HepG2 (cell line): Measurements from ENCODE around the gene IL26. TPM values are rescaled to one million over a fixed set of nuclear protein-coding genes. Genes with fewer than 3 reads are reported as not detected.

Source experiments
- ATAC-seq: fragments of 200-7000 bp; cut with Tn5 transposase; 3 replicates; pipeline ENCODE4 v1.9.1; 2020; ENCODE audit warnings: mild to moderate bottlenecking, moderate library complexity
- BruUV-seq: library from RNA; stranded (reverse); fragments of 400-500 nt; replicated peaks from 2 replicates; lab custom pipeline; 2021; lab: Mats Ljungman, UMichigan
- CTCF ChIA-PET: fragments of 300-600 bp; formaldehyde crosslinking; extraction: SDS; loops from one replicate; lab custom pipeline; 2021; ENCODE audit warnings: low total read pairs, inconsistent platforms, low intra/inter-chr PET ratio; lab: Yijun Ruan, JAX
- POLR2A ChIA-PET: fragments of 350-600 bp; sonication (Branson Sonifier 250); formaldehyde crosslinking; loops from one replicate; lab custom pipeline; 2020; ENCODE audit warnings: antibody characterized with exemption, inconsistent platforms; lab: Yijun Ruan, JAX
- DNase-seq: peaks from one replicate; pipeline ENCODE4 v3.0.0-alpha.2; 2015; ENCODE audit warnings: low spot score
- FAIRE-seq: peaks from 3 replicates; lab custom pipeline; 2011; peaks lifted over from hg19 to GRCh38; lab: Jason Lieb, UNC
- H2AFZ ChIP-seq: one replicate; pipeline ENCODE4 v1.6.1; 2011; ENCODE audit warnings: low read length, inconsistent platforms
- H3K27ac ChIP-seq: fragments of 300-600 bp; 3 replicates; pipeline ENCODE4 v1.8.0; 2011; ENCODE audit warnings: mixed run types, mild to moderate bottlenecking, mixed read lengths, low read length, inconsistent platforms; ENCODE audit not compliant: insufficient read depth; ENCODE audit errors: extremely low read length
- H3K27me3 ChIP-seq, 2 experiments: fragments of 200-600 bp in 1 of 2; 2 replicates in 1 of 2; 3 replicates in 1 of 2; pipeline versions ENCODE4 v1.6.0 to v1.8.0; 2011; ENCODE audit warnings: low read length in 2 of 2, mild to moderate bottlenecking in 2 of 2, moderate library complexity in 2 of 2, inconsistent platforms in 1 of 2; ENCODE audit not compliant: insufficient read depth in 2 of 2, control insufficient read depth in 1 of 2
- H3K36me3 ChIP-seq, 2 experiments: fragments of 200-600 bp in 1 of 2; replicated peaks in 1 of 2; 2 replicates in 1 of 2; 3 replicates in 1 of 2; pipeline versions ENCODE4 v1.5.1 to v1.8.0; 2011; ENCODE audit warnings: low read length in 2 of 2, inconsistent platforms in 1 of 2; ENCODE audit not compliant: insufficient read depth in 2 of 2, control insufficient read depth in 1 of 2
- H3K4me1 ChIP-seq: 2 replicates; pipeline ENCODE4 v1.5.1; 2012; ENCODE audit warnings: low read length, inconsistent platforms; ENCODE audit not compliant: insufficient read depth
- H3K4me2 ChIP-seq: 2 replicates; pipeline ENCODE4 v1.6.0; 2011; ENCODE audit warnings: low read depth, low read length, inconsistent platforms
- H3K4me3 ChIP-seq, 3 experiments: fragments of 200-600 bp in 1 of 3; sonication (generic), shearing (Covaris generic) in 1 of 3; replicated peaks in 1 of 3; 2 replicates each; pipeline ENCODE4 v1.5.1; 2011 to 2016; ENCODE audit warnings: low read length in 3 of 3, inconsistent platforms in 2 of 3, low read depth in 2 of 3, mild to moderate bottlenecking in 2 of 3, control low read depth in 1 of 3, mixed read lengths in 1 of 3; ENCODE audit not compliant: insufficient read depth in 1 of 3
- H3K79me2 ChIP-seq: one replicate; pipeline ENCODE4 v1.6.1; 2011; ENCODE audit warnings: low read length, inconsistent platforms; ENCODE audit not compliant: insufficient read depth
- H3K9ac ChIP-seq: 2 replicates; pipeline ENCODE4 v1.6.0; 2011; ENCODE audit warnings: mild to moderate bottlenecking, low read depth, low read length, inconsistent platforms; ENCODE audit not compliant: insufficient read depth
- H3K9me3 ChIP-seq: 2 replicates; pipeline ENCODE4 v1.5.1; 2012; ENCODE audit warnings: mild to moderate bottlenecking, low read length
- H4K20me1 ChIP-seq: 2 replicates; pipeline ENCODE4 v1.6.0; 2011; ENCODE audit warnings: inconsistent platforms, mild to moderate bottlenecking, low read length, moderate library complexity; ENCODE audit not compliant: insufficient read depth
- BHLHE40 ChIP-seq: IDR thresholded peaks from 2 replicates; pipeline ENCODE4 v1.6.1; 2011; ENCODE audit warnings: low read length, improper control_type of control experiment
- DMAP1 ChIP-seq: IDR thresholded peaks from 2 replicates; pipeline ENCODE4 v1.6.1; 2016
- HMG20A ChIP-seq: IDR thresholded peaks from 2 replicates; pipeline ENCODE4 v1.6.1; 2016; ENCODE audit warnings: borderline replicate concordance
- NCOR1 ChIP-seq: fragments of 200-600 bp; sonication (generic); IDR thresholded peaks from 2 replicates; pipeline ENCODE4 v1.7.0; 2017; ENCODE audit warnings: antibody characterized with exemption, low read length, borderline replicate concordance
- STAT6 ChIP-seq: sonication (generic); formaldehyde crosslinking; IDR thresholded peaks from 2 replicates; pipeline ENCODE4 v1.4.0; 2020; ENCODE audit warnings: missing genetic modification reagents, mild to moderate bottlenecking, borderline replicate concordance
- TBP ChIP-seq: sonication (generic); formaldehyde crosslinking; IDR thresholded peaks from 2 replicates; pipeline ENCODE4 v1.5.0; 2020; ENCODE audit warnings: missing genetic modification reagents
- ZBTB49 ChIP-seq: sonication (generic); formaldehyde crosslinking; IDR thresholded peaks from 2 replicates; pipeline ENCODE4 v1.4.0; 2020; ENCODE audit warnings: missing genetic modification reagents, borderline replicate concordance
- ZNF383 ChIP-seq: sonication (generic); formaldehyde crosslinking; IDR thresholded peaks from 2 replicates; pipeline ENCODE4 v1.4.0; 2020; ENCODE audit warnings: missing genetic modification reagents, mild to moderate bottlenecking, borderline replicate concordance
- WGBS: methylation state at CpG from one replicate; pipeline ENCODE4 v1.1.6; 2017; ENCODE audit warnings: low lambda C conversion rate; 5-methylcytosine and 5-hydroxymethylcytosine counted together
- in situ Hi-C: cut with HindIII; loops from 2 replicates; pipeline ENCODE4 v1.10.0; 2017; ENCODE audit warnings: low pct_unique_long_range_greater_than_20kb; ENCODE audit not compliant: extremely low pct_ligation_motif_present
- intact Hi-C: fragments of 100-400 bp; cut with micrococcal nuclease; formaldehyde crosslinking; loops from one replicate; pipeline ENCODE4 v1.10.0; 2022; ENCODE audit not compliant: unreplicated experiment
- polyA plus RNA-seq, 8 experiments: library from polyadenylated mRNA; depleted of rRNA in 3 of 8; stranded (reverse) in 7 of 8; unstranded in 1 of 8; fragments of >200 nt; fragmentation: Illumina TruSeq in 4 of 8; extraction: Trizol in 4 of 8; gene quantifications; 2 replicates each; pipeline versions ENCODE4 v1.2.1 to v1.2.3, GENCODE V29; 2011 to 2016; ENCODE audit warnings: low read depth in 4 of 8, missing spikeins in 1 of 8, mixed read lengths in 1 of 8; ENCODE audit not compliant: insufficient read depth in 1 of 8
- total RNA-seq, 5 experiments: library from RNA; depleted of rRNA; stranded (reverse); fragments of >200 nt; fragmentation: Illumina TruSeq; extraction: Trizol; gene quantifications; 2 replicates each; pipeline ENCODE4 v1.2.3, GENCODE V29; 2016; ENCODE audit warnings: low read depth in 1 of 5

Gene IL26
- total and polyA plus RNA-seq, 2 of the 13 experiments (the other 11 are each of a cell fraction or from before 2014, with no cell fraction given): not detected

- Histone ChIP-seq H3K9ac (no peak overlapping the region), H3K9me3 (no peaks in the 10 kb centered on the region), H3K36me3 (no peaks in the 10 kb centered on the region), H3K4me1 (0 out of 2 replicates have a peak, but pooled peaks cover 7% of the 10 kb centered on the region), H2AFZ (no peak overlapping the region), H4K20me1 (no peaks in the 10 kb centered on the region)
- TF ChIP-seq TBP (CRISPR knock-in tag): no peak
- TF ChIP-seq ZBTB49 (CRISPR knock-in tag): no peak
- no peak for TF ChIP-seq HMG20A
- no peak for TF ChIP-seq NCOR1
- TF ChIP-seq BHLHE40: no peak
- no peak for TF ChIP-seq DMAP1 (CRISPR knock-in tag)
- TF ChIP-seq, all 625 proteins: peak for 0
- no peak for DNase-seq
- Histone ChIP-seq H3K27ac (no peak overlapping the region), H3K4me3 (no peak overlapping the region), H3K27me3 (no peaks in the 10 kb centered on the region), H3K4me2 (no peak overlapping the region), H3K79me2 (no peaks in the 10 kb centered on the region)
- BruUV-seq: no TSS peak
- no peak for ATAC-seq
- CTCF ChIA-PET: no interaction called here
- intact Hi-C loops: no loop called here
- no peak for FAIRE-seq
- POLR2A ChIA-PET: no interaction called here
- in situ Hi-C loops: no loop called here
Measured at GRCh38 chr12:68173792-68174191, 51.8 kb downstream of the IL26 start.

GRCh38 chr12:68170726-68171125 lies 54.9 kb downstream of the IL26 start:
- POLR2A ChIA-PET: no interaction called here
- H3K9ac ChIP-seq: no peak overlapping the region
- DNase-seq (no peak), ATAC-seq (no peak), FAIRE-seq (no peak)
- intact Hi-C loops: no loop called here
- no TSS peak for BruUV-seq
- H3K27ac ChIP-seq: no peak overlapping the region
- no peaks in the 10 kb centered on the region for H4K20me1 ChIP-seq
- in situ Hi-C loops: no loop called here
- no peaks in the 10 kb centered on the region; a peak in 1 of 5 replicates for H3K27me3 ChIP-seq
- TF ChIP-seq STAT6: no peak
- no peak for TF ChIP-seq ZNF383 (CRISPR knock-in tag)
- H3K4me1 ChIP-seq: no peaks in the 10 kb centered on the region
- H3K9me3 ChIP-seq: no peaks in the 10 kb centered on the region
- H3K4me3 ChIP-seq: no peak overlapping the region
- 0% methylated on average over 2 of the region's 2 CpGs for WGBS
- no peaks in the 10 kb centered on the region for H3K36me3 ChIP-seq
- H3K4me2 ChIP-seq: no peak overlapping the region
- H3K79me2 ChIP-seq: no peaks in the 10 kb centered on the region
- CTCF ChIA-PET: no interaction called here
- no peak overlapping the region for H2AFZ ChIP-seq
